Measurements from ENCODE around the gene TMEM233. TPM values are rescaled to one million over a fixed set of nuclear protein-coding genes. Genes with fewer than 3 reads are reported as not detected.

The TMEM233 gene
- total RNA-seq, 2 experiments from 2014 or later = not detected

- DNase-seq (ENCODE audit: low spot score) = no peak
- Histone ChIP-seq H4K20me1 (ENCODE audit: insufficient read depth, low read length) (no peaks in the 10 kb centered on the region), H3K36me3 (ENCODE audit: insufficient read depth, low read length) (peaks cover 100% of the 10 kb centered on the region), H3K4me2 (ENCODE audit: low read length) (no peak overlapping the region), H3K27ac (ENCODE audit: low read depth, low read length, poor library complexity, severe bottlenecking) (no peak overlapping the region), H3K79me2 (ENCODE audit: insufficient read depth, low read depth, low read length) (peaks cover 2% of the 10 kb centered on the region; the same call in 1 of the 2 replicates), H2AFZ (ENCODE audit: low read length) (no peak overlapping the region), H3K9me2 (ENCODE audit: insufficient read depth, low read length) (no peaks in the 10 kb centered on the region), H3K9me3 (ENCODE audit: low read length) (no peaks in the 10 kb centered on the region), H3K4me3 (ENCODE audit: low read depth, low read length, poor library complexity, severe bottlenecking) (no peak overlapping the region), H3K4me1 (ENCODE audit: insufficient read depth, low read length, poor library complexity, severe bottlenecking) (peaks cover 3% of the 10 kb centered on the region)
- POLR2A ChIA-PET = interaction anchor here (0.6 kb wide), 1 partner anchor 22 kb away, joined by 4 read pairs; no protein-coding TSS in a partner anchor
- intact Hi-C loops (cut with micrococcal nuclease; ENCODE audit: unreplicated experiment) = no loop called here
- TF ChIP-seq EZH2phosphoT487 (IDR thresholded peaks at IDR 0.05; ENCODE audit: borderline replicate concordance, low read depth, low read length) = no peak
- 0 out of 2 replicates have a peak, but pooled peaks have one; percentile 22 for TF ChIP-seq CTCF (conservative IDR thresholded peaks at IDR 0.05; ENCODE audit: low read length)
- BruUV-seq (replicated peaks) = no TSS peak
- CTCF ChIA-PET (ENCODE audit: unreplicated experiment) = no interaction called here
Observed at GRCh38 chr12:119676573-119676972, 83.0 kb downstream of the TMEM233 start.

GRCh38 chr12:119678459-119678858 is 84.9 kb downstream of the TMEM233 start:
- H3K4me2 ChIP-seq (ENCODE audit: low read length) = no peak overlapping the region
- DNase-seq (ENCODE audit: low spot score) = no peak
- intact Hi-C loops (cut with micrococcal nuclease; ENCODE audit: unreplicated experiment) = no loop called here
- TF ChIP-seq CTCF (conservative IDR thresholded peaks at IDR 0.05; ENCODE audit: low read length) = no peak
- TF ChIP-seq EZH2phosphoT487 (IDR thresholded peaks at IDR 0.05; ENCODE audit: borderline replicate concordance, low read depth, low read length) = no peak
- no peak overlapping the region for H3K27ac ChIP-seq (ENCODE audit: low read depth, low read length, poor library complexity, severe bottlenecking)
- no peak overlapping the region for H3K4me3 ChIP-seq (ENCODE audit: low read depth, low read length, poor library complexity, severe bottlenecking)
- POLR2A ChIA-PET = no interaction called here
- no peak overlapping the region for H2AFZ ChIP-seq (ENCODE audit: low read length)
- H3K79me2 ChIP-seq (ENCODE audit: insufficient read depth, low read depth, low read length) = no peaks in the 10 kb centered on the region
- peaks cover 19% of the 10 kb centered on the region for H3K4me1 ChIP-seq (ENCODE audit: insufficient read depth, low read length, poor library complexity, severe bottlenecking)
- no peaks in the 10 kb centered on the region for H4K20me1 ChIP-seq (ENCODE audit: insufficient read depth, low read length)
- no peaks in the 10 kb centered on the region for H3K9me2 ChIP-seq (ENCODE audit: insufficient read depth, low read length)
- CTCF ChIA-PET (ENCODE audit: unreplicated experiment) = no interaction called here
- BruUV-seq (replicated peaks) = no TSS peak
- H3K36me3 ChIP-seq (ENCODE audit: insufficient read depth, low read length) = peaks cover 100% of the 10 kb centered on the region
- H3K9me3 ChIP-seq (ENCODE audit: low read length) = no peaks in the 10 kb centered on the region

GRCh38 chr12:119679081-119679480 is 85.5 kb downstream of the TMEM233 start:
- H4K20me1 ChIP-seq (ENCODE audit: insufficient read depth, low read length) = no peaks in the 10 kb centered on the region
- no peak for DNase-seq (ENCODE audit: low spot score)
- CTCF ChIA-PET (ENCODE audit: unreplicated experiment) = no interaction called here
- BruUV-seq (replicated peaks) = no TSS peak
- POLR2A ChIA-PET = no interaction called here
- intact Hi-C loops (cut with micrococcal nuclease; ENCODE audit: unreplicated experiment) = no loop called here
- peaks cover 98% of the 10 kb centered on the region for H3K36me3 ChIP-seq (ENCODE audit: insufficient read depth, low read length)
- no peak for TF ChIP-seq CTCF (conservative IDR thresholded peaks at IDR 0.05; ENCODE audit: low read length)
- no peak for TF ChIP-seq EZH2phosphoT487 (IDR thresholded peaks at IDR 0.05; ENCODE audit: borderline replicate concordance, low read depth, low read length)
- H3K4me2 ChIP-seq (ENCODE audit: low read length) = no peak overlapping the region
- no peak overlapping the region for H2AFZ ChIP-seq (ENCODE audit: low read length)
- H3K9me2 ChIP-seq (ENCODE audit: insufficient read depth, low read length) = no peaks in the 10 kb centered on the region
- no peaks in the 10 kb centered on the region for H3K79me2 ChIP-seq (ENCODE audit: insufficient read depth, low read depth, low read length)
- H3K4me1 ChIP-seq (ENCODE audit: insufficient read depth, low read length, poor library complexity, severe bottlenecking) = peaks cover 19% of the 10 kb centered on the region
- no peak overlapping the region for H3K4me3 ChIP-seq (ENCODE audit: low read depth, low read length, poor library complexity, severe bottlenecking)
- no peaks in the 10 kb centered on the region for H3K9me3 ChIP-seq (ENCODE audit: low read length)
- no peak overlapping the region for H3K27ac ChIP-seq (ENCODE audit: low read depth, low read length, poor library complexity, severe bottlenecking)
